ENCODE measurements around the gene ZMIZ1. TPM values are rescaled to one million over a fixed set of nuclear protein-coding genes. Genes with fewer than 3 reads are reported as not detected.

The ZMIZ1 gene
- total RNA-seq, 4 donors from 2014 or later = 18.7 to 188 (median 36.7) TPM

DNA sequence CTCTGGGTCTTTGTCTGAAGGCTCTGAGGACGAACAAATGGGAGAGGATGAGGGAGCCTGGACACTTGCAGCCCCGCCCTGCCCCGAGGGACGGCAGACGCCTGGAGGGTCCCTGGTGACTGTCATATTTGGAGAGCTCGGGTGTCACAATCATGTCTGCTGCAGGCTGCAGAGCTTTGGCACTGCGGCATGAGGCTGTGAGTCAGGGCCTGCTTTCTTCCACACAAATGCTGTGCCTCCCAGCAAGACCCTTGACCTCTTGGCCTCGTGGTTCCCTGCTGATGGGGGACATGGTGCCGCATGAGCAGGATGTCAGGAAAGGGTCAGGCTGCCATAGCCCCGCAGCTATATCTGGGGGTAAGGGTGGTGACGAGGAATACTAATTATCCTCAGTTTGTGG lies 213.6 kb downstream of the ZMIZ1 start:
- intact Hi-C loops (cut with DNase I; ENCODE audit: low total_unique reads) = no loop called here
- peaks cover 0 to 9% of the 10 kb centered on the region in 2 donors for H3K4me1 ChIP-seq
- no peaks in the 10 kb centered on the region for H3K36me3 ChIP-seq
- no peaks in the 10 kb centered on the region for H3K27me3 ChIP-seq
- no peak overlapping the region for H3K27ac ChIP-seq
- DNase-seq = no peak
- TF ChIP-seq POLR2A (IDR thresholded peaks at IDR 0.05) = no peak
- TF ChIP-seq, protein P1, sequence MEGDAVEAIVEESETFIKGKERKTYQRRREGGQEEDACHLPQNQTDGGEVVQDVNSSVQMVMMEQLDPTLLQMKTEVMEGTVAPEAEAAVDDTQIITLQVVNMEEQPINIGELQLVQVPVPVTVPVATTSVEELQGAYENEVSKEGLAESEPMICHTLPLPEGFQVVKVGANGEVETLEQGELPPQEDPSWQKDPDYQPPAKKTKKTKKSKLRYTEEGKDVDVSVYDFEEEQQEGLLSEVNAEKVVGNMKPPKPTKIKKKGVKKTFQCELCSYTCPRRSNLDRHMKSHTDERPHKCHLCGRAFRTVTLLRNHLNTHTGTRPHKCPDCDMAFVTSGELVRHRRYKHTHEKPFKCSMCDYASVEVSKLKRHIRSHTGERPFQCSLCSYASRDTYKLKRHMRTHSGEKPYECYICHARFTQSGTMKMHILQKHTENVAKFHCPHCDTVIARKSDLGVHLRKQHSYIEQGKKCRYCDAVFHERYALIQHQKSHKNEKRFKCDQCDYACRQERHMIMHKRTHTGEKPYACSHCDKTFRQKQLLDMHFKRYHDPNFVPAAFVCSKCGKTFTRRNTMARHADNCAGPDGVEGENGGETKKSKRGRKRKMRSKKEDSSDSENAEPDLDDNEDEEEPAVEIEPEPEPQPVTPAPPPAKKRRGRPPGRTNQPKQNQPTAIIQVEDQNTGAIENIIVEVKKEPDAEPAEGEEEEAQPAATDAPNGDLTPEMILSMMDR (IDR thresholded peaks at IDR 0.05) = no peak
- no peaks in the 10 kb centered on the region for H3K9me3 ChIP-seq
- no peak overlapping the region for H3K4me3 ChIP-seq

DNA sequence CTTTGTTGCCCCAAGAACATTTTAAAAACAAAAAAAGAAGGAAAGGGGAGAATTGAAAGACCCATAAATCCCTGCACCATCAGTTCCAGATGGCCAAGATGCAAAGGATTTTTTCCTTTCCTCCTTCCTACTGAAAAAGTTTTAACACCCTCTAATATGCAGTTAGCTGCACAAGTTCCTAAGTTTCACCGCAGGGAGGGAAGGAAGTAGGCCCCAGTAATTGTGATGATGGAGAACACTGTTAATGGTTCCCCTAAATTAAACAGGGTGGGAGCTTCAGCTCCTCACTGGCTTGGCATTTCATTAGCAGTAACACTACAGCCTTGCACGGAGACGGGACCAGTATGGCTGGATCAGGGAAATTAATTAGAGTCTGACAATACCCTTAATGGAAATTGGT lies 214.8 kb downstream of the ZMIZ1 start:
- intact Hi-C loops (cut with DNase I; ENCODE audit: low total_unique reads) = no loop called here
- no peaks in the 10 kb centered on the region for H3K36me3 ChIP-seq
- H3K4me1 ChIP-seq = peaks cover 0 to 9% of the 10 kb centered on the region in 2 donors
- no peaks in the 10 kb centered on the region for H3K27me3 ChIP-seq
- TF ChIP-seq, protein P1 (IDR thresholded peaks at IDR 0.05) = no peak
- TF ChIP-seq POLR2A (IDR thresholded peaks at IDR 0.05) = no peak
- no peaks in the 10 kb centered on the region for H3K9me3 ChIP-seq
- DNase-seq = no peak
- no peak overlapping the region for H3K27ac ChIP-seq
- no peak overlapping the region for H3K4me3 ChIP-seq

DNA sequence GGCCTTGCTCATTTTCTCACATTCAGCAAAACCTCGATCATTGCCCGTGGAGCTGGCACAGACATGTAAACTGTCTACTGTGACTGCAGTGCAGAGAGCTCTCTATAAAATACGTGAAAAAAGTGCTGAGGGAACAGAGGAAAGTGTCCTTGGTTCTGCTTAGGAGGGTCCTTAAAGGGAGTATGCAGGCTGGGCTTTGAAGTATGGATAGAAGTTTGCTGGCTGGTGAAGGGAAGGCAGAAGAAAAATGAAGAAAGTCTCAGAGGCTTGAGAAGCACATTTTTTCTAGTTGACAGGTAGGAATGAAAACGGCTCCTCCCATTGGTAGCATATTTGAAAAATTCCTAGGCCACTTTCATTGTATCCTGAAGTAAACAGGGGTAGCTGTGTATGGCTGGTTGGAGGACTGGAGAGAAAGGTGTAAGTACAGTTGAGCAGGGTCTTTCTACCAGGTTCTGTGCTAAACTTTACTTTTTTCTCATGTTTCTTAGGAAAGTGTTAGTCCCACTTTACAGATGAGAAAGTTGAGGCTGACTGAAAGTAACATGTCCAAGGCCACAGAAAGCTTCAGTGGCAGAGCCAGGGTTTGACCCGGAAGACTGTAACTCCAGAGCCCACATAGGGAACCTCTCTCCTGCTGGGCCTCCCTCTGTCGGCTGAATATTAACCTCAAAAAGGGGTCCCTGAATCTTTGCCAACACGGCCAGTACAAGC lies 215.5 kb downstream of the ZMIZ1 start:
- no peak for DNase-seq
- no peaks in the 10 kb centered on the region for H3K27me3 ChIP-seq
- intact Hi-C loops (cut with DNase I; ENCODE audit: low total_unique reads) = no loop called here
- no peak overlapping the region for H3K27ac ChIP-seq
- no peaks in the 10 kb centered on the region for H3K36me3 ChIP-seq
- no peak overlapping the region for H3K4me3 ChIP-seq
- H3K4me1 ChIP-seq = peaks cover 0 to 9% of the 10 kb centered on the region in 2 donors
- TF ChIP-seq, protein P1 (IDR thresholded peaks at IDR 0.05) = no peak
- no peak for TF ChIP-seq POLR2A (IDR thresholded peaks at IDR 0.05)
- H3K9me3 ChIP-seq = no peaks in the 10 kb centered on the region

DNA sequence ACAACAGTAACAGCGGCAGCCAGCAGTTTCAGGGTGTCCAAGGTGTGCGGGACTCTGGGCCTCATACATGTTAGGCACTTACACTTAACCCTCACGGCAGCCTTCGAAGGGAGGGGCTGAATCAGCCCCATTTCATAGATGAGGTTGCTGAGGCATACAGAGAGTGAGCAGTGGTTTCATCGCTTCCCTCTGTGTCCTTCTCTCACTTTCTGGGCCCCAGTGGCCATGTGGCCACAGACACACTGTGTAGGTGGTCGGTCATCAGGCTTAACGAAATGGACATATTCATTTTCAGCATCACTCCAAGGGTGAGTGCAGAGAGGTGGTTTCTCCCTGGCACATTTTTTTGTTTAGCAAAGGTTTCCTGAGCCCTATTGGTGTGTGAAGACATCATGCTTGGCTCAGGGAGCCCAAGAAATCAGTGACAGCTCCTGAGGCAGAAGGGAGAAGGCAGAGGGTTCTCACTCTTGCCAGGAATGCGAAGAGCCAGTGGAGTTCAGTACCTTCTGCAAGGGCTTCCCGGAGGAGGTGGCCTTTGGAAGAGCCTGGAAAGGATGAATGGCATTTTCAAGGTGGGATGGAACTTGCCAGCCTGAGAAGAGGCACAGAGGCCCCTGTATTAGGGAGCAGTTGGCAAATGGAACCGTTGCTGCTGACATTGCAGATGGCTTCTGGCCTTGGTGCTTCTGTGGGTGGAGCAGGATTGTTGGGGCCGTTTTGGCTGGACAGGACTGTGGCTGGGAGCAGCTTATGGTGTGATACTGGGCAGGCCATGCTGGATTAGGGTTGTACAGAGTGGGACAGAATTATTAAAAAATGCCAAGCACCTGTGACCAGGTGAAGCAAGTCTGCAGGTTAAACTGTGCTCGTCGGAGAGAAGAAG lies 216.8 kb downstream of the ZMIZ1 start:
- H3K27ac ChIP-seq = peak overlapping the region; percentile 22 to 58
- H3K9me3 ChIP-seq = no peaks in the 10 kb centered on the region
- intact Hi-C loops (cut with DNase I; ENCODE audit: low total_unique reads) = no loop called here
- DNase-seq = no peak
- peaks cover 0 to 9% of the 10 kb centered on the region in 2 donors for H3K4me1 ChIP-seq
- TF ChIP-seq, protein P1 (IDR thresholded peaks at IDR 0.05) = no peak
- TF ChIP-seq POLR2A (IDR thresholded peaks at IDR 0.05) = no peak
- no peaks in the 10 kb centered on the region for H3K27me3 ChIP-seq
- H3K4me3 ChIP-seq = no peak overlapping the region
- no peaks in the 10 kb centered on the region for H3K36me3 ChIP-seq
